Kidney capillary endothelial cell (primary cell): Measurements from ENCODE around the gene VSX1.

Experiments
- DNase-seq: peaks from one replicate; pipeline ENCODE4 v3.0.0-alpha.2; 2018; ENCODE audit warnings: low spot score

The VSX1 gene

DNA sequence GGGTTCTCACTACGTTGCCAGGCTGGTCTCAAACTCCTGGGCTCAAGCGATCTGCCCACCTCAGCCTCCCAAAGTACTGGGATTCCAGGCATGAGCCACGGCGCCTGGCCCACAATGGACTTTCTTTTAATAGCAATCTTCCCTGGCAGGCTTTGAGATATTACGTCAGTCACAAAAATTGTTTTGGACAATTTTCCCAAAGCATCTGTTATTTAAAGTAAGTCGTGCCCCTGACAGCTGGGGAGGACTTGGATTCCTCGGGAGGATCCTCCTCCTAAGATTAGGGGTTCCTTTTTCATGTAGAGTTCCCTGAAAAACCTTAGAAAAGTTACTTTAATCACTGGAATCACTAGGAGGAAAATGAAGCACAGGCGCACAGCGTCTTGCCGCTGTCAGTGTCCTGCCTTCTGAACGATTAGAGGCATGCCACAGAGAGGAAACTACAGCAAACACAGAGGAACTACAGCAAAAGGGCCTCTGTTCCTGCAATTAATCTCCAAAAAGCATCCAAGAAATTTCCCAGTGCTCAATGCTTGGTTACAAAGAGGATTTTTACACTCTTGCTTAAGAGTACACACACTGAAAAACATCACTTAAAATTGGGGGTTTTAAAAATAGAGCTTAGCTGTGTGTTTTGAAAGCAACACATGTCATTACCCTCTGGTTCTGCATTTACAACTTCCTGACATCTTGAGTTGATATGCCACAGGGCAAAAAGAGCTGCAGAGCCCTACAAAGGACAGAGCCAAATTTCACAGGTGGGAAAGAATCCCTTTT, 28.5 kb downstream of the VSX1 start:
- DNase-seq: no peak

GRCh38 chr20:25052255-25053194, 29.4 kb downstream of the VSX1 start:
- DNase-seq: no peak

DNA sequence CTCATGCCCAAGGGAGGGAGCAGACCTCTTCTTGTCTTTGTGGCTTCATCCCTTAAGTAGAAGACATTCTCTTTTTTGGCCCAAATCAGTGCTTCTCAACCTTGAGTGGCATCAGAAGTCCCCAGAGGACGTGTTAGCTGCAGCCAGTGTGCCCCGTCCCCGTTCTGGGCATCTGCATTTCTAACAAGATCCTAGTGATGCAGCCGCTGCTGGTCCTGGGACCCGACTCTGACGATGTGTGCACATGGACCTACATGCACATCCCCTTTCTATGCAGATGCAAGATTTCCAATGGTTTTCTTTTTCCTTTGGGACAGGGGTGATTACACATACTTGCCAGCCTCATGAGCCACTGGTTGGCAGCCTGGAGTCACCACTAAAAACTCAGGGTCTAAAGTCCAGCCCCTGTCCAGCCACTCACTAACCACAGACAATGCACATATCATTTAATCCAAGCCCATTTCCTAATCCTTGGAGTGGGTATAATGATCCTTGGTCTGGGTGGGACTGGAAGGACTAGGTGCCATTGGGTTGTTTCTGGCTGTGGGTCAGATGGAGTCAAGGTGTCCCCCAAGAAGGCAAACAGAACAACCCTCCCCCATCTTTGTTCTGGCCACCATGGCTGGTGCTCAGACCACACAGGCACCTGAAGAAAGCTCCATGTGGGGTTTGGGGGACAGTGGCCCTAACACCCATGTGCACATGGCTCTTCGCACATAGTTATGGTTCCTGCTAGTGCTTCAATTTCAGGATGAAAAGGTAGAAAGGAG, 30.4 kb downstream of the VSX1 start:
- no peak for DNase-seq

- DNase-seq: no peak
These were observed 31.2 kb downstream of the VSX1 start for GRCh38 chr20:25050501-25051350.

DNA sequence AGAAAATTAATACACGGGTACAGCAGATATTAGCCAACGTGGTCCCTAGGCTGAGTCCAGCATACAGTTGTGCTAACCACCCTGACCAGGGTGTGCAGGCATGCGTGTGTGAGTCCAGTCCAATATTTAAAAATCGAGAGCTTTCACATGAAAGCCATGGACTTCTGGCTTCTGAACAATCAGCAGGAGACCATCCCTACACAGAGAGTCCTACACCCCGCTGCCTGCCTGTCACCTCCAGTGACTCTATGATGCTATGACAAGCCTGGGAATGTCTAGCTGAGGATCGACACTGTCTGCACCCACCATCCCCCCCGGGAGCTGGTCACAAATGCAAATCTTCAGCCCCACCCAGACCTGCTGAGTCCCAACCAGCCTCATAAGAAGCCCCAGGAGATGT, 31.9 kb downstream of the VSX1 start:
- DNase-seq: no peak

DNA sequence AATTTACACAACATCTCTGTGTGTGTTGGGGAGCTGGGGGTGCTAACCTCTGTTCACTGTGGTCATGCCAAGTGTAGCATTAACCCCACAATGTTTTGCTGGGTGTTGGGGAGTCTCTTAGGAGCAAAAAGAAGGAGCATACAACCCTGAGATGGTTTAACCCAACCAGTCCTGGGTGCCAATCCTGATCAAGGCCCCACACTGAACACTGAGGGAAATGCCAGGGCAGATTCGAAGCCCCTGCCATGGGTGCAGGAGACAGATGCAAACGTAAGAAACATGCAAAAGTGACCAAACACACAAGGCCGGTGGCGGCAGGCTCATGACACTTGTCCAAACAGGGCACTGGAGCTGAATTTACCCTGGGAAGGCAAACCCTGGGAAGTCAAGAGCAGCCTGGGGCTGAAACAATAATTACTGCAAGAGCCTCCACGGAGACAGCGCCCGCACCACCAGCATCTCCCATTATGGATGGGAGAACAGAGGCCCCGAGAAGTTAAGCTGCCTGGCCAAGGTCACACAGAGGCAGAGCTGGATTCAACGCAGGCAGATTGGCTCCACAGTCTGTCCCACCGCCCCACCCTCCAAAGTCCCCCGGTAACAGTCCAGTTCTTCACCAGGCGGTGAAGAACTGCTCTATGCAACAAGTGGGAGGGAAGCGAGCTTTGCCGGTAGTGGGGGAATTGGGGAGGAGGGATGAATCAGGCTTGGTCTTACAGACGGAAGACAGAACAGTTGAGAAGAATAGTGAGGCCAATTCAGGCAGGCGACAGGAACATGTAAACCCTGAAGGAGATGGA, 32.5 kb downstream of the VSX1 start:
- no peak for DNase-seq

DNA sequence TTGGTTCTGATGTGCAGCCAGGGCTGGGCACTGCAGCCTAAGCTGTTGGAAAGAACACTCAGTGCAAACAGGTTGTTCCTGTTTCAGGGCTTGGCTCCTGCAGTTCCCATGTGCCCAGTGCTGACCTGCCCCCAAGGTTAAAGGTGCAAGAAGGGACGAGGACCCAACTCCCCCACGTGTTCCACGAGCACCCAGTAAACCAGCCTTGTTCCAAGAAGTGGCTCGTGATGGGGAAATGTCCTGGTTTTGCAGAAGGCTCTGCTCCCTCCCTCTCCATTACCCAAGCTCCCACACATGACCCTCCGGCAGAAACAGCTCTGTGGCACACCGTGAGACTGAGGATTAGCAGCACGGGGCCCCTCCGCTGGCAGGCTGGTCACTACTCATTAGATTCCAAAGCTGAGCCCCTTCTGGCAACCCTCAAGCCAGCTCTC, 33.4 kb downstream of the VSX1 start:
- no peak for DNase-seq

GRCh38 chr20:25047766-25048165, 34.2 kb downstream of the VSX1 start:
- DNase-seq: no peak

DNA sequence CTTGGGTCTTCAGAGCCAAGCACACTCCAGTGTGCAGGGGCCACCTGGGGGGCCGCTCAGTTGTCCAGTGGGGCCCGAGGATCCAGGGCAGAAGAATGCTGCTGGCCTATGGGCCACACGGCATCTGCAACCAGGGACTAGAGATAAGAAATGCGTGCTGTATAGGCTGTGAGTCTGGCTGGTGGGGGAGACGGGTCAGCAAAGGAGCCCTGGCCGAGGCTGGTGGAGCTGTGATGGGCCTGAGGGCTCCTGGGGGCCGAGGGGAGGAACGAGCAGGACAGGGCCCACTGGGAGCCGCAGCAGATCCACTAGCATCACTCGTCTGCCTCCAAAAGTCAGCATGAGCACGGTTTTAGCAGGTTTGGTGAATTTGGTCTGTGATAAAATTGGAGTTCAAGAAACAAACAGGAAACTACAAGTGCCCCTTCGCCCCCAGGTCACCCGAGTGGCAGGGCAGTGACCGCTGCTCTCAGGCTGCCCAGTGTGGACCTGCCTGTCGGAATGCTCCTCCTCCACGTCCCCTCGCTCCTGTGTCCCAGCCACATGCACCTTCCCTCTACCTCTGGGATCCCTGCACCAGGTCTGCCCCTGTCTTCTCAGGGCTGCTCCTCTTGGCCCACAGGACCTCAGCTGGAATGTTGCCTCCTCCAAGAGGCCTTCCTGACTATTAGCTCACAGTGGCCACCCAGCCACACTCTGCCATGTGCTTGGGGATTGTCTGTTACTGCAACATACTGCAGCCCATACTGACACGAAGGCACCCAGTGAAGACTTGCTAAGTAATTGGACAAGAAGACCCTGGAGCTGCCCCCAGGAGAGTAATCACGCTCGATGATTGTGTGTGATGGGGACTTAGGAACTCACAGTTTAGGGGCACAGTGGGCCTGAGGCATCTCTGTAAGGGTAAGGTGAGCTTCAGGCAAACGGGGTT, 34.9 kb downstream of the VSX1 start:
- no peak for DNase-seq

DNA sequence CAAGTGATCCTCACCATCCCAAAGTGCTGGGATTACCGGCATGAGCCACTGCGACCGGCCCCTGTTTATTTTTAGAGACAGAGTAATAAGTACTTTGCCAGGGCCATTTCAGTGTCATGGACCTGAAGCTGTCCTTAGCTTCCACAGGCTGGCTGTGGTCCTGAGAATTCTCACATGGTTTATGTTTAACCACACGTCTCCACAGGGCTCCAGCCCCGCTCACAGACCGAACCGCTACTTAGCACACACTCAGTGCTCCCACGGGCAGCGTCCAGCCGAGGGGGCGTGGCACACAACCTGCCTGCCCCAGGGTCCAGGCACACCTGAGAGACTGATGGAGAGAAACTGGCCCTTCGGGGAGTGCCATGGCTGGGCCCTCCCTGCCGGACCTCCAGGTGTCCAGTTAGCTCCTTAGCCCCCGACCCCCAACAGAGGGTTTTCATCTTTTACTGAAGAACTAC, 35.7 kb downstream of the VSX1 start:
- DNase-seq: no peak

- DNase-seq: no peak
These were observed 36.6 kb downstream of the VSX1 start for GRCh38 chr20:25045343-25045712.

DNA sequence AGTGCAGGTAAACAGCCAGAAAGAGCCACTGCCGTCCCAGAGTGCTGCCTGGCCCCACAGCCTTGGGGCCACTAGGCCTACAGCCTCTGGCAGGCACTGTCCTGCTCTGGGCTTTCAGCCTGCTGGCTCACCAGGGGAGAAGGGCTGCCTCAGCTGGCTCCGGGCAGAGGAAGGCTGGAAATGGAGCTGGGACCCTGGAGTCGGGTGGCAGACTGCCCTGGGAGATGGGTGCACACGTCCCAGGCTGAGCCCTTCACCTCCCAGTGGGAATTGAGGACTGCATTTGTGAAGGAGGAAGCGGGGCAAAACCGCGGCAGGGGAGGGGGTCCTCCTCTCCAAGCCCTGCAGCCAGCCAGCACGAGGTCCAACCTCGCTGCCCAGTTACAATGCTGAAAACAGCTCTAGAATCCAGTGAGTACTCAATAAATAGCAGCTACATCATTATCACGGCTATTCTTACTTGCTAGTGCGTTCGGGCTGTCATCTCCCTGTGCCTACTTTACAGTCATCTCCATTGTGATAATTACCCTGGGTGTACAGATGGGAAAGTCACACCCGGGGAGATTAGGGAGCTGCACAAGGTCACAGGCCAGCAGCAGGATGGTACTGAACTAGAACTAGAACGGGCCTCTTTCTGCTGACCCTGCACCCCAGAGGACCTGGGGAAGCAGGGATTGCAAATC, 37.1 kb downstream of the VSX1 start:
- DNase-seq: no peak

DNA sequence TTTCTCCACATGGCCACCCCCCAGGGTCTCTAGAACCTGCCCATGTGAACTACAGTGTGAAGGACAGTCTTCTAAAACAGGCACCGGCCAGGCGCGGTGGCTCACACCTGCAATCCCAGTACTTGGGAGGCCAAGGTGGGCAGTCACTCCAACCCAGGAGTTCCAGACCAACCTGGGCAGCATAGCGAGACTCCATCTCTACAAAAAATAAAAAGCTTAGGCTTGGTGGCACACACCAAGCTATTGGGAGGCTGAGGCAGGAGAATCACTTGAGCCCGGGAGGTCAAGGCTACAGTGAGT, 37.7 kb downstream of the VSX1 start:
- no peak for DNase-seq

GRCh38 chr20:25043499-25044260, 38.3 kb downstream of the VSX1 start:
- DNase-seq: no peak

DNA sequence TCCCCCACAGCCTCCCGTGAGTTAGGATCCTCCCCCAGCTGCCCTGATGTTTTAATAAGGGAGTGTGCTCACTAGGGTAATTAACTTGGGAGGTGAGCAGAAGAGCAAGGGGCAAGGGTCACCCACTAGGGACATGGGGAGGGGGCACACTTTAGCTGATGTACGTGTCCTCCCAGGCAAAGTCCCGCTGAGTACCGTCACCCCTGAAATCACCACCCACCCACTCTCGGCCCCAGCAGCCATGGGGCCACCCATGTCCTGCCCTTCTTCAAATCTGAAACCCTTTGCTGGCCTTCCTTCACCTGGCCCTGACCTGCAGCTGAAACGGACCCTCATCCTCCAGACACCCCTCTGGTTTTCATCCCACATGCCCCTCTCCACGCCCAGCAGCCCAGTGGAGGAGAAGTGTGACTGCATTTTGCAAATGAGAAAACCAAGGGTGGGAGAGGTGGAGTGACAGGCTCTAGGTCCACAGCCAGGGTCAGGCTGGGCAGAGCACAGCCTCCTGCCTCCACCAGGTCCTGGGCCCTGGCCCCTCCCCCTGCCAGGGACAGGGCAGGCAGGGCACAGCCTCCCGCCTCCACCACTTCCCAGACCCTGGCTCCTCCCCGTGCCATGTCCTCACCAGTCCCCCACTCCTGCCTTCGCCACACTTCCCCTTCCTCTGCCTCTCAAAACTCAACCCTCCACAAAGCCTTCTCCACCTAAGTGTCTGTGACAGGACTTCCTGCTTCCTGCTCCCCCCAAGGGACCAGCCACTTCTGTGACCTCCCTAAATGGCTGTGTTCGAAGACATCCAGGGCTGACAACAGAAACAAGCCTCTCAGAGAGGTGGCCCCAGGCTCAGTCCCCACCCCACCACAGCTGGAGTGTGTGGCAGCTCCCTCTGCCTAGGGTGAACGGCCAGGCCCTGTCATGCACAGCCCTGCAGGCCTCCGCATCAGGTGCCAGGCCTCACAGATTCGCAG, 39.1 kb downstream of the VSX1 start:
- peak; percentile 36 for DNase-seq

- DNase-seq: no peak
These were observed 40.0 kb downstream of the VSX1 start for GRCh38 chr20:25041813-25042530.
